NT2/D1 (cell line): Measurements from ENCODE around the gene GPR37.

Experiments
- SUZ12 ChIP-seq: IDR thresholded peaks from 2 replicates; pipeline ENCODE4 v1.6.1; 2011; ENCODE audit not compliant: insufficient read length, insufficient read depth; ENCODE audit errors: extremely low read depth
- YY1 ChIP-seq: IDR thresholded peaks from 2 replicates; pipeline ENCODE4 v1.6.1; 2011; ENCODE audit not compliant: insufficient read length, insufficient read depth
- ZNF274 ChIP-seq: IDR thresholded peaks from 2 replicates; pipeline ENCODE4 v1.6.1; 2011; ENCODE audit warnings: mild to moderate bottlenecking, low read depth, low read length

- TF ChIP-seq SUZ12 (no peak), YY1 (no peak), ZNF274 (no peak)
Observed at GRCh38 chr7:124792002-124792401, 26.4 kb upstream of the GPR37 start.
